Large intestine (tissue), 3 donors: ENCODE data around the gene DMRT1. TPM values are rescaled to one million over a fixed set of nuclear protein-coding genes. Genes with fewer than 3 reads are reported as not detected.
"Not testable (repeated sequence)": the region's sequence is repeated elsewhere in the genome, so short reads cannot be mapped to it uniquely, and the experiment has no call there.

ENCODE experiments used
- DNase-seq, 2 donors: peaks; one replicate each; pipeline versions ENCODE4 v3.0.0 to v3.0.0-alpha.2; 2013
- H3K27ac ChIP-seq: one replicate; pipeline ENCODE4 v1.5.1; 2013; ENCODE audit warnings: low read length
- H3K27me3 ChIP-seq: 2 replicates; pipeline ENCODE4 v1.6.1; 2013; ENCODE audit warnings: low read length; ENCODE audit not compliant: control insufficient read depth, insufficient read depth
- H3K36me3 ChIP-seq: 2 replicates; pipeline ENCODE4 v1.6.1; 2013; ENCODE audit warnings: low read length; ENCODE audit not compliant: control insufficient read depth, insufficient read depth
- H3K4me1 ChIP-seq: one replicate; pipeline ENCODE4 v1.6.1; 2013; ENCODE audit warnings: low read length; ENCODE audit not compliant: control insufficient read depth, insufficient read depth
- H3K4me3 ChIP-seq: one replicate; pipeline ENCODE4 v1.5.1; 2013; ENCODE audit warnings: low read length
- H3K9me3 ChIP-seq: one replicate; pipeline ENCODE4 v1.6.1; 2013; ENCODE audit warnings: mild to moderate bottlenecking, low read depth, low read length, moderate library complexity; ENCODE audit not compliant: control insufficient read depth
- WGBS: methylation state at CpG from one replicate; pipeline ENCODE4 v1.1.5; 2013; ENCODE audit warnings: low lambda C conversion rate; ENCODE audit not compliant: insufficient coverage; 5-methylcytosine and 5-hydroxymethylcytosine counted together
- polyA plus RNA-seq: library from polyadenylated mRNA; unstranded; fragments of 120-200 nt; gene quantifications from one replicate; pipeline ENCODE4 v1.2.1, GENCODE V29; 2013

The DMRT1 gene
- polyA plus RNA-seq, 1 donor: not detected

DNA sequence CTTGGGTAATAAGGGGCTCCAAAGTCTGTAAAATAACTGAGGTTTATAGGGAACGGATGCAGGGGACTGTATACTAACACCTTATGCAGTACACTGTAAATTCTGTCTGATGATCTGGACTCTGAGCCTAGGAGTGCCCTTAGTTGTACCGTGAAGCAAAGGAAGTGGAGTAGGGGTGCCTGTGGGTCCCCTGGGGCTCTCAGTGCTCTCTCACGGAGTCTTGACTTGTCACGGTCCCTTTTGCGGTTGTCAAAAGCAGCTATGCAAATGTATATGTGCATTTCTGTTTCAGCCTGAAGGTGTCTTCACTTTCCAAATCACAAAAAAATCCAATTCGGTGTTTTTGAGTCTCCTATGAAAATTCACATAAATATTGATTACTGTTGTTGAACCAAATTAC, 17.8 kb downstream of the DMRT1 start:
- DNase-seq: no peak
- Histone ChIP-seq H3K27ac (no peak overlapping the region), H3K27me3 (no peaks in the 10 kb centered on the region), H3K4me3 (no peak overlapping the region), H3K36me3 (no peaks in the 10 kb centered on the region), H3K9me3 (peaks cover 7% of the 10 kb centered on the region), H3K4me1 (peaks cover 3% of the 10 kb centered on the region)
- 90% methylated on average over 3 of the region's 6 CpGs for WGBS

DNA sequence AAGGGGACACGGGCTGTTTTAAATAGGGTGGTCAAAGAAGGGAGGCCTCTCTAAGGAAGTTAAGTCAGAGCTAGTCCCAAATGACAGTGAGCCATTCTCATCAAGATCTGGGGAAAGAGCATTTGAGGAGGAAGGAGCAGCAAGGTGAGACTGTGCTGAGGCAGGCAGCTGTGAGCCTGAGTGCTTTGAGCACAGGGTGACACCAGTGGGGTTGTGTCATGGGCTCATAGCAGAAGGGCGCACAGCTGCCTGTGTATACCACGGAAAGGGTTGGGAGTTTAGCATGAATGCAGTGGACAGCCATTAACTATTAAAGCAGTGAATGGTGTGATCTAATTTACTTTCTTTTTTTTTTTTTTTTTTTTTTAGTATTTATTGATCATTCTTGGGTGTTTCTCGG, 19.2 kb downstream of the DMRT1 start:
- no peak overlapping the region for H3K27ac ChIP-seq
- no peak overlapping the region for H3K4me3 ChIP-seq
- no peaks in the 10 kb centered on the region for H3K36me3 ChIP-seq
- WGBS: no CpG with 5 or more reads among the region's 4 CpGs
- peaks cover 7% of the 10 kb centered on the region for H3K9me3 ChIP-seq
- H3K4me1 ChIP-seq: peaks cover 3% of the 10 kb centered on the region
- DNase-seq: no peak
- no peaks in the 10 kb centered on the region for H3K27me3 ChIP-seq

DNA sequence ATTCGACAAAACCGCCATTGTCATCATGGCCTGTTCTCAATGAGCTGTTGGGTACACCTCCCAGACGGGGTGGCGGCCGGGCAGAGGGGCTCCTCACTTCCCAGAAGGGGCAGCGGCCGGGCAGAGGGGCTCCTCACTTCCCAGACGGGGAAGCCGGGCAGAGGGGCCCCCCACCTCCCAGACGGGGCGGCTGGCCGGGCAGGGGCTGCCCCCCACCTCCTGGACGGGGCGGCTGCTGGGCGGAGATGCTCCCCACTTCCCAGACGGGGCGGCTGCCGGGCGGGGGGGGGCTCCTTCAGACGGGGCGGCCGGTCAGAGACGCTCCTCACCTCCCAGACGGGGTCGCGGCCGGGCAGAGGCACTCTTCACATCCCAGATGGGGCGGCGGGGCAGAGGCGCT, 20.0 kb downstream of the DMRT1 start:
- WGBS: no CpG with 5 or more reads among the region's 30 CpGs
- DNase-seq, H3K36me3 ChIP-seq, H3K4me3 ChIP-seq, H3K27ac ChIP-seq, H3K4me1 ChIP-seq, H3K9me3 ChIP-seq, H3K27me3 ChIP-seq: not testable (repeated sequence)

DNA sequence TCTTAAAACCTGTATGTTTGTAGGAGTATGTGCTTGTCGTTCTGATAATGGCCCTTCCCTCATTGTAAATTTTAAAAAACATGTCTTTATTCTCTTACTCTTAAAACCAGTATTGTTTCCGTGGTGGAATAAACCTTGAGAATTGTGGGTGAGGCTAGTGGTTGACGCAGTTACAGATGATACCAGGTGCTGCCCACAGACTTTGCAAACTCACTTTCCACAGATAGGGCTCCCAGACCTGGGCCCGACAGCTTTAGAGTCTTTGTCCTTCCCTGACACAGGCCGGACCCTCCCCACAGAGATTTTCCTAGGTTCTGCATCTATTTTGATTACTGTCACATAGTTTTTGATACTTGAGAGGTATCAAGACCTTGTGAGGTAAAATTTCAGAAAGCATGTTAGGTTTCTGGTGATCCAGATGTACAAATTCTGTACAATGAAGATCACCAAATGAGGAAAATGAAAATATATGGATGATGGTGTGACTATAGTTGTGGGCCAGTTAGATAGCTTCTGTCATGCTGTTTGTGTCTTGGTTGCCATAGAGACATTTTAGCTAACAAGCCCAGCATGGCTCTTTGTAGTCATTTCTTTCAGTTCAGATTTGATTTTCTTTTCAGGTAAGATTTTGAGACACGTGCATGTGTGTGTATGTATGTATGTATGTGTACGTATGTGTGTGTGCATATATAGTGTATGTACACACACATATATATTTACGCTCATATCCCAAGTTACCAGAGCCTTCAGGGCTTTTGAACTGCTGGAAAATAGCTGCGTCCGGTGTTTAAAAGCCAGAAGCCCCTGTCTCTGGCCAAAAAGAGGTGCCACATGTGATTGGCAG, 33.8 kb downstream of the DMRT1 start:
- Histone ChIP-seq H3K9me3 (no peaks in the 10 kb centered on the region), H3K4me3 (no peak overlapping the region), H3K36me3 (no peaks in the 10 kb centered on the region), H3K27ac (no peak overlapping the region), H3K27me3 (no peaks in the 10 kb centered on the region), H3K4me1 (no peaks in the 10 kb centered on the region)
- no peak for DNase-seq
- WGBS: 67% methylated on average over 1 of the region's 10 CpGs

DNA sequence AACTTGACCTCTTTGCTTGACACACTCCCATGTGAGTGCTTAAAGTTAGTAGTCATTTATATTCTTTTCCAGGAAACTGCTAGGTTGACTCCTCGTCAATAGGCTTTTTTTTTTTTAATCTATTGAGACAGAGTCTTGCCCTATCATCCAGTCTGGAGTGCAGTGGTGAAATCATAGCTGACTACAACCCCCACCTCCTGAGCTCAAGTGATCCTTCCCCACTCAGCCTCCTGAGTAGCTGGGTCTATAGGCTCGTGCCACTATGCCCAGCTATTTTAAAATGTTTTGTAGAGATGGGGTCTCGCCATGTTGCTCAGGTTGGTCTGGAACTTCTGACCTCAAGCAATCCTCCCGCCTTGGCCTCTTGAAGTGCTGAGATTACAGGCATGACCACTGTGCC, 34.9 kb downstream of the DMRT1 start:
- Histone ChIP-seq H3K27ac (no peak overlapping the region), H3K36me3 (no peaks in the 10 kb centered on the region)
- no CpG with 5 or more reads among the region's 4 CpGs for WGBS

DNA sequence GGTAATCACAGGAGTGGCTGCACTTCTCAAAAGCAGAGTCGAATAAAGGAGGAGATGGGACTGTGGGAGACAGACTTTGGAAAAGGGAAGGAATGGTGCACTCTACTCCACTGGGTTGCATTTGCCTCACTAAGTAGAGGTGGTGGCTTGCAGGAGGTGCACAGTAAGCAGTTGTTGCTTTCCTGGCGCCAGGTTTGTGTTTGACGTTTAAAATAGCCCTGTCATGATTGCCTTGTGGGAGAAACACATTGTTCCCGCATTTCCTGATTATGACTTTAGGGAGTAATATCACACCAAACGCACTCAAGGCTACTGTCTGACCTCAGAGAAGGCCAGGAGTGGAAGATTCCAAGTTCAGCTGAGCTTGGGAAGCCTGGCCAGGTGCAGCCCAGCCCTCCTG, 36.7 kb downstream of the DMRT1 start:
- Histone ChIP-seq H3K4me1 (no peaks in the 10 kb centered on the region), H3K9me3 (no peaks in the 10 kb centered on the region), H3K27me3 (peaks cover 6% of the 10 kb centered on the region), H3K4me3 (no peak overlapping the region), H3K36me3 (no peaks in the 10 kb centered on the region), H3K27ac (no peak overlapping the region)
- WGBS: no CpG with 5 or more reads among the region's 5 CpGs
- no peak for DNase-seq

More for the DNA sequence above, 34.9 kb downstream of the DMRT1 start:
- H3K4me1 ChIP-seq: no peaks in the 10 kb centered on the region
- H3K9me3 ChIP-seq: no peaks in the 10 kb centered on the region
- peaks cover 2% of the 10 kb centered on the region for H3K27me3 ChIP-seq
- H3K4me3 ChIP-seq: no peak overlapping the region
- no peak for DNase-seq

DNA sequence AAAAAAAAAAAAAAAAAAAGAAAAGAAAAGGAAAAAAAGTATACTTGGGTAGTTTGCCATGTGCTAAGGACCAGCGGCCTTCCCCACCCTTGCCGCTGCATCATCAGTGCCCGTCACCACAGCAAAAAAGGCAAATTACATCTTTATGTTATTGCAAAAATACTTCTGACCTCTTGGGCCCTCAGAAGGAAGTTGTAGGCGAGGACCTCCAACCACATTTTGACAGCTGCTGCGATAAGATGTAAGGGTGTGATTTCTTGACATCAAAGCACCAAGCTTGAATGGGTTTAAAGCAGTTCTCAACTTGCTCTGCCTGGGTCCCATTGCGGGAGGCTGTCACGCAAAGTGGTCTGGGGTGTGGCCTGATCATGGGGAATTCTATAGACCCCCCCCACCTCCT, 39.2 kb downstream of the DMRT1 start:
- Histone ChIP-seq H3K27me3 (peaks cover 6% of the 10 kb centered on the region), H3K9me3 (no peaks in the 10 kb centered on the region), H3K4me1 (no peaks in the 10 kb centered on the region), H3K4me3 (no peak overlapping the region), H3K27ac (no peak overlapping the region), H3K36me3 (no peaks in the 10 kb centered on the region)
- no peak for DNase-seq
- no CpG with 5 or more reads among the region's 7 CpGs for WGBS

DNA sequence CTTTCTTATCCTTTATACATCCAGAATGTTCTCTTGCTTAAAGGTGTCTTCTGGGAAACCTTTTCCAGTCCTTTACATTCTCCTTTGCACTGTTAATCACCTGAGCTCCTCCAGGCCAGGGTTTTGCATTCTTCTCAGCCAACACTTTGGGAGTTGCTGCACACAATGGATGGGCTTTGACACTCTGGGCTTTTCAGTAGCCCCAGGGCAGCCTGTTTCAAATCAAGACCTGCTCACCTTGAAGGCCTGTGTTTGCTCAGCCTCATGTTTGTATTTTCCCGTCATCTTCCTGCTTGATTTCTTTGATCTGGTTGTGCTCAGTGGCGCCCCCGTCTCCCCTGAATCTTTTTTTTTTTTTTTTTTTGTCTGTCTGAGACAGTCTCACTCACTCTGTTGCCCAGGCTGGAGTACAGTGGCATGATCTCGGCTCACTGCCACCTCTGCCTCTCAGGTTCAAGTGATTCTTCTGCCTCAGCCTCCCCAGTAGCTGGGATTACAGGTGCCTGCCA, 41.0 kb downstream of the DMRT1 start:
- Histone ChIP-seq H3K4me1 (no peaks in the 10 kb centered on the region), H3K4me3 (no peak overlapping the region), H3K9me3 (no peaks in the 10 kb centered on the region), H3K36me3 (no peaks in the 10 kb centered on the region), H3K27me3 (peaks cover 6% of the 10 kb centered on the region), H3K27ac (no peak overlapping the region)
- no peak for DNase-seq
- 50% methylated on average over 1 of the region's 4 CpGs for WGBS

DNA sequence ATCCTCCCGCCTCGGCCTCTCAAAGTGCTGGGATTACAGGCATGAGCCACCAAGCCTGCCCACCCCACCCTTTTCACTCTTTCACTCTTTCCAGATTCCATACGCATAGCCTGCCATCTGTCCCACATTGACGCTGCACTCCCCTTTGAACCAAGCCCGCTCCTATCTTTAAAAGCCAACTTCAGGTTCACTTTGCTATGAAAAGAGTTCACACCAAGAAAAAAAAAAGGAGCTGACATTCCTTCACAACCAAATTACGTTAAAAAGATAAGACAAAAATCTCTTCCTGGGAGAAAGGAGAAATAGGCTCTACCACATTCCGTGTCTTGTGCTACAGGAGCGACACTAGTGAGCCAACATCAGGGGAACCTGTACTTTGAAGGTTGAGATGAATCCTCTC, 41.5 kb downstream of the DMRT1 start:
- DNase-seq: no peak
- Histone ChIP-seq H3K4me3 (no peak overlapping the region), H3K27ac (no peak overlapping the region), H3K27me3 (peaks cover 6% of the 10 kb centered on the region), H3K36me3 (no peaks in the 10 kb centered on the region), H3K9me3 (no peaks in the 10 kb centered on the region), H3K4me1 (no peaks in the 10 kb centered on the region)
- 82% methylated on average over 3 of the region's 8 CpGs for WGBS

DNA sequence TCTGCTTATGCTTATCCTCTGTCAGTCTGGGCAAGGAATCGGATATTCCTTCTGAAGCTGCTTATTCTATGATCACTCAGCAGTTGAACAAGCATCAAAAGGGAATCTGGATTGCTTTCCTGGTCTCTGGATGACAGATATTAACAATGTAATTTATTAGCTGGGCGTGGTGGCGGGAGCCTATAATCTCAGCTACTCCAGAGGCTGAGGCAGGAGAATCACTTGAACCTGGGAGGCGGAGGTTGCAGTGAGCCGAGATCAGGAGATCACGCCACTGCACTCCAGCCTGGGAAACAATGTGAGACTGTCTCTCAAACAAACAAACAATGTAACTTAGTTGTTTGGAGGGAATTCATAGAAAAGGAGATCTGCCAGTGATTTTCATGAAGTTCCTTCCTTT, 45.4 kb downstream of the DMRT1 start:
- H3K9me3 ChIP-seq: no peaks in the 10 kb centered on the region
- H3K4me1 ChIP-seq: no peaks in the 10 kb centered on the region
- WGBS: no CpG with 5 or more reads among the region's 6 CpGs
- H3K27me3 ChIP-seq: peaks cover 4% of the 10 kb centered on the region
- no peak overlapping the region for H3K27ac ChIP-seq
- no peak overlapping the region for H3K4me3 ChIP-seq
- H3K36me3 ChIP-seq: no peaks in the 10 kb centered on the region
- DNase-seq: no peak

DNA sequence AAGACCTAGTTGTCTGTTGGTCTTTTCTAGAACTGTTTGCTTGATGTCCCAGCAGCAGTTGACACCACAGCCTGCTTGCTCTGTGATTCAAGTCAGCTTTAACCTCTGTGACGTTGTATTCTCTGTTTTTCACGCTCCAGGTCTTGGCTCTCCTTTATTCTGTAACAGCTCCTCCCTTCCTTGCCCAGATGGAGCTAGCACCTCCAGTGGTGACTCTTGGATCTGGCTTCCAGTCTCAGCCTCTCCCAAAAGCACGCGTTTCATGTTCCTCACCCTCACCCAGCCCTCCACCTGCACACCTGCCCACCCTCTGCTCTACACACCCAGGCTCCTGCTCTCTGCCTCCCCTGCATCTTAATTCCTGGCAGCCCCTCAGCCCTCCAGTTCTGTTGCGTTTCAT, 50.6 kb downstream of the DMRT1 start:
- no peak for DNase-seq
- WGBS: no CpG with 5 or more reads among the region's 5 CpGs
- Histone ChIP-seq H3K4me1 (no peaks in the 10 kb centered on the region), H3K27ac (no peak overlapping the region), H3K36me3 (no peaks in the 10 kb centered on the region), H3K27me3 (no peaks in the 10 kb centered on the region), H3K9me3 (no peaks in the 10 kb centered on the region), H3K4me3 (no peak overlapping the region)
